ENCODE results near the gene PLEKHA4. TPM values are rescaled to one million over a fixed set of nuclear protein-coding genes. Genes with fewer than 3 reads are reported as not detected.
A peak's percentile ranks its signal among the peaks of the same experiment; 100 is the strongest.

Gene PLEKHA4
- 5.5 and 6.2 TPM in 2 replicates for total RNA-seq
- total RNA-seq (2013) = 5.1 TPM
- 4.3 and 6.0 TPM in 2 replicates for polyA plus RNA-seq
- polyA minus RNA-seq = 3.9 and 6.6 TPM in 2 replicates

- Mint-ChIP-seq H3K27me3 (peaks cover 16% of the 10 kb centered on the region), H3K4me3 (no peak within 1 kb of the TSS), H3K27ac (no peak within 1 kb of the TSS), H3K9me3 (ENCODE audit: insufficient read depth) (no peaks in the 10 kb centered on the region), H3K4me1 (peaks cover 8% of the 10 kb centered on the region)
- ATAC-seq (ENCODE audit: low read depth) (no peak), DNase-seq (no peak)
- intact Hi-C loops (cut with micrococcal nuclease) = no loop called here
- 74% methylated on average over 6 of the region's 11 CpGs for WGBS (ENCODE audit: insufficient coverage)
- Histone ChIP-seq H3K27me3 (replicated peaks in 1 of 4; ENCODE audit: control extremely low read depth in 1 of 4, control insufficient read depth in 3 of 4, insufficient read depth in 4 of 4, low read length in 3 of 4) (peaks cover 0 to 7% (median 0%) of the 10 kb centered on the region in 4 experiments), H3K4me1 (ENCODE audit: control insufficient read depth in 2 of 2, insufficient read depth in 2 of 2, low read length in 2 of 2) (peaks cover 3 to 8% of the 10 kb centered on the region in 2 donors), H3K9me3 (ENCODE audit: control extremely low read depth in 1 of 3, control insufficient read depth in 2 of 3, insufficient read depth in 1 of 3, low read length in 2 of 3) (no peaks in the 10 kb centered on the region), H2AFZ (ENCODE audit: insufficient read depth, low read depth, low read length, poor library complexity, severe bottlenecking) (peak within 1 kb of the TSS; percentile 54), H4K20me1 (ENCODE audit: control insufficient read depth, insufficient read depth, low read length, poor library complexity, severe bottlenecking) (peaks cover 10% of the 10 kb centered on the region), H3K36me3 (replicated peaks in 1 of 2; ENCODE audit: control extremely low read depth in 1 of 2, control insufficient read depth in 1 of 2, extremely low read depth in 1 of 2, insufficient read depth in 2 of 2, low read length in 1 of 2) (peaks cover 0 to 3% of the 10 kb centered on the region in 2 experiments), H3K4me3 (ENCODE audit: control extremely low read depth in 1 of 5, extremely low read depth in 1 of 5, insufficient read depth in 1 of 5, low read depth in 2 of 5, low read length in 4 of 5) (no peak within 1 kb of the TSS), H3K79me2 (ENCODE audit: control insufficient read depth, insufficient read depth, low read length) (peaks cover 10% of the 10 kb centered on the region), H3K9ac (ENCODE audit: low read length) (no peak within 1 kb of the TSS), H3K4me2 (replicated peaks; ENCODE audit: low read depth, low read length, poor library complexity, severe bottlenecking) (no peak within 1 kb of the TSS), H3K27ac (ENCODE audit: low read length in 2 of 2) (no peak within 1 kb of the TSS)
- ChIA-PET CTCF (interaction anchor here (0.6 kb wide), 1 partner anchor 26 kb away, joined by 3 read pairs; no protein-coding TSS in a partner anchor), POLR2A (no interaction called here)
- TF ChIP-seq EZH2 (IDR thresholded peaks at IDR 0.05; ENCODE audit: borderline replicate concordance, insufficient read depth, low read depth, low read length, poor library complexity, severe bottlenecking) = no peak
- TF ChIP-seq, protein P1, sequence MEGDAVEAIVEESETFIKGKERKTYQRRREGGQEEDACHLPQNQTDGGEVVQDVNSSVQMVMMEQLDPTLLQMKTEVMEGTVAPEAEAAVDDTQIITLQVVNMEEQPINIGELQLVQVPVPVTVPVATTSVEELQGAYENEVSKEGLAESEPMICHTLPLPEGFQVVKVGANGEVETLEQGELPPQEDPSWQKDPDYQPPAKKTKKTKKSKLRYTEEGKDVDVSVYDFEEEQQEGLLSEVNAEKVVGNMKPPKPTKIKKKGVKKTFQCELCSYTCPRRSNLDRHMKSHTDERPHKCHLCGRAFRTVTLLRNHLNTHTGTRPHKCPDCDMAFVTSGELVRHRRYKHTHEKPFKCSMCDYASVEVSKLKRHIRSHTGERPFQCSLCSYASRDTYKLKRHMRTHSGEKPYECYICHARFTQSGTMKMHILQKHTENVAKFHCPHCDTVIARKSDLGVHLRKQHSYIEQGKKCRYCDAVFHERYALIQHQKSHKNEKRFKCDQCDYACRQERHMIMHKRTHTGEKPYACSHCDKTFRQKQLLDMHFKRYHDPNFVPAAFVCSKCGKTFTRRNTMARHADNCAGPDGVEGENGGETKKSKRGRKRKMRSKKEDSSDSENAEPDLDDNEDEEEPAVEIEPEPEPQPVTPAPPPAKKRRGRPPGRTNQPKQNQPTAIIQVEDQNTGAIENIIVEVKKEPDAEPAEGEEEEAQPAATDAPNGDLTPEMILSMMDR (IDR thresholded peaks at IDR 0.05) = no peak
Observed at GRCh38 chr19:48868114-48868886, at the start of gene PLEKHA4. Gene PLEKHA4, minus strand, starts transcription at chr19:48868617. Its CDS starts 997 bp downstream, at chr19:48867620.

DNA sequence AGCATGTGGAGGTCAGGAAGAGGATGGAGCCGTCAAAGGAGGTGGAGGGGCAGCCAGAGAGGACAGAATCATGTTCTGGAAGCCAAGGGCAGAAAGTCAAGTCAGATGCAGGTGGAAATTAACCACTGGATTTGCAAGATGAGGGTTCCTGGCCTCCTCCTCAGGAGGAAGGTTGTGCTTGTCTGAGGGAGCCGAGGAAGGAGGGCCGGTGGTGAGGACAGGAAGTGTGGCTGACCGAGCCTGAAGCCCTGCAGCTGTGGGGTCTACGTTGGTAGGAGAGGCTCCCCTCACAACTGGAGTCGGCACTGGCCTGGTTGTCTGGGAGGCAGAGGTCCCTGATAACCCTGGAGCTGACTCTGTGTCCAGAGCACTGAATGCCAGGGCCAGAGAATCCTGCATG lies 49.7 kb upstream of the PLEKHA4 start:
- peak overlapping the region in 1 of 2 donors; percentile 26 for H3K27ac ChIP-seq (ENCODE audit: low read length in 2 of 2)
- POLR2A ChIA-PET = interaction anchor here (0.7 kb wide), 1 partner anchor 10 kb away, joined by 4 read pairs; no protein-coding TSS in a partner anchor
- H3K4me2 ChIP-seq (replicated peaks; ENCODE audit: low read depth, low read length, poor library complexity, severe bottlenecking) = no peak overlapping the region
- H3K79me2 ChIP-seq (ENCODE audit: control insufficient read depth, insufficient read depth, low read length) = no peaks in the 10 kb centered on the region
- peaks cover 0 to 3% (median 0%) of the 10 kb centered on the region in 3 donors for H3K9me3 ChIP-seq (ENCODE audit: control extremely low read depth in 1 of 3, control insufficient read depth in 2 of 3, insufficient read depth in 1 of 3, low read length in 2 of 3)
- no peaks in the 10 kb centered on the region for H3K27me3 ChIP-seq (replicated peaks in 1 of 4; ENCODE audit: control extremely low read depth in 1 of 4, control insufficient read depth in 3 of 4, insufficient read depth in 4 of 4, low read length in 3 of 4)
- H3K27me3 Mint-ChIP-seq = no peaks in the 10 kb centered on the region
- CTCF ChIA-PET = interaction anchor here (1.2 kb wide), 1 partner anchor 18 kb away, joined by 3 read pairs; the partner anchor contains the start of gene NUCB1
- 43% methylated on average over 5 of the region's 6 CpGs for WGBS (ENCODE audit: insufficient coverage)
- H3K36me3 ChIP-seq (replicated peaks in 1 of 2; ENCODE audit: control extremely low read depth in 1 of 2, control insufficient read depth in 1 of 2, extremely low read depth in 1 of 2, insufficient read depth in 2 of 2, low read length in 1 of 2) = peaks cover 0 to 47% of the 10 kb centered on the region in 2 experiments
- intact Hi-C loops (cut with micrococcal nuclease) = no loop called here
- H2AFZ ChIP-seq (ENCODE audit: insufficient read depth, low read depth, low read length, poor library complexity, severe bottlenecking) = no peak overlapping the region
- no peaks in the 10 kb centered on the region for H3K9me3 Mint-ChIP-seq (ENCODE audit: insufficient read depth)
- H3K27ac Mint-ChIP-seq = peak overlapping the region; percentile 37
- no peak overlapping the region for H3K9ac ChIP-seq (ENCODE audit: low read length)
- H3K4me1 ChIP-seq (ENCODE audit: control insufficient read depth in 2 of 2, insufficient read depth in 2 of 2, low read length in 2 of 2) = peaks cover 5 to 6% of the 10 kb centered on the region in 2 donors
- no peak overlapping the region for H3K4me3 Mint-ChIP-seq
- H4K20me1 ChIP-seq (ENCODE audit: control insufficient read depth, insufficient read depth, low read length, poor library complexity, severe bottlenecking) = no peaks in the 10 kb centered on the region
- DNase-seq (no peak), ATAC-seq (ENCODE audit: low read depth) (no peak)
- peaks cover 11% of the 10 kb centered on the region for H3K4me1 Mint-ChIP-seq
- TF ChIP-seq EZH2 (IDR thresholded peaks at IDR 0.05; ENCODE audit: borderline replicate concordance, insufficient read depth, low read depth, low read length, poor library complexity, severe bottlenecking) = no peak
- TF ChIP-seq, protein P1 (IDR thresholded peaks at IDR 0.05) = no peak
- H3K4me3 ChIP-seq (ENCODE audit: control extremely low read depth in 1 of 5, extremely low read depth in 1 of 5, insufficient read depth in 1 of 5, low read depth in 2 of 5, low read length in 4 of 5) = no peak overlapping the region
